Measurements from ENCODE around the gene PAPOLB.
"Not testable (repeated sequence)": the region's sequence is repeated elsewhere in the genome, so short reads cannot be mapped to it uniquely, and the experiment has no call there.

The PAPOLB gene
- total RNA-seq = 0 to 1.2 (median 0) reads per million in 17 experiments

DNA sequence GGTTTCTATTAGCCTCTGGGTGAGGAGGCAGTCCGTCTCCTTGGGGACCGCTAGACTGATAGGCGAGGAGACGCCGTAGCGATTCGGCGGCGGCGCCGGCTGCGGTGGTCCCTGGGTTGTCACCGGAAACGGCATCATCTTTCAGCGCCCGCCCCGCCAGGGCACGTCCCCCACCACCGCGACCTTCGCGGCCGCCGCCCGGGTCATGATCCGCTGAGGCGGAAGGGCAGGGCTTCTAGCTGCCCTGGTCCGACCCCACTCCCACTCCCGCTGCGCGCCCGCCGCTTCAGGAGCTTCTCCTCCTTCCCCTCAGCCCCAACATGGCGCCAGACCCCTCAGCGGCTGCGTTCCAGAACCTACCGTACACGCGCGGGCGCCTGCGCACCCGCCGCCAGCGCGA lies at the start of gene PAPOLB:
Gene PAPOLB, minus strand, starts transcription at position 358 of the 400 bp plus-strand sequence. Its CDS starts 220 bp downstream, at position 138.
- peak in 2 of 4 experiments; percentile 4 to 5 for DNase-seq

DNA sequence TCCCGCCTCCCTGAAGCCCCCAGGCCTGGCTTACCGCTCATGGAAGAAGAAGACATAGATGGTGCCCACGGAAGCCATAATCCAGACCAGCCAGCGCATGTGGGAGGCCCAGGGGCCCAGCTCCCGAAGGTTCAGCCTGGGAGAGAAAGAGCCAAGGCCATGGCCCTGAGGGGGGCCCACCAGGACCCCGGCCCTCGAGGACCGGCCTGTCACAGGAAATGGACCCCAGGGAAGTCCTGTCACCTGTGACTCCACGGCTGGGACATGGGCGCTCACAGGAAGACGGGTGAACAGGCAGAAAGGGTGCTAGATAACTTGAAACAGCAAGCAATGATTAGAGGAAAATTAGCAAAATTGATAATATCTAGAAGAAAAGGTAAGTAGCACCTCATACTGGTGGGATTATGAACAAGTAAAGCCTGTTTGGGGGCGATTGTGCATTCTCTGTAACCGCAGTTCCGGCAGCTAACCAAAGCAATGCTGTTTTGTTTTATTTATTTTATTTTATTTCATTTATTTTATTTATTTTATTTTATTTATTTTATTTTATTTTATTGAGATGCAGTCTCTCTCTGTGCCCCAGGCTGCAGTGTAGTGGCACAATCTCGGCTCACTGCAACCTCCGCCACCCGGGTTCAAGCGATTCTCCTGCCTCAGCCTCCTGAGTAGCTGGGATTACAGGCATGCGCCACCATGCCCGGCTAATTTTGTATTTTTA lies 49.4 kb upstream of the PAPOLB start:
- no peak for DNase-seq

- DNase-seq = no peak
Measured at GRCh38 chr7:4906682-4907081, 44.9 kb upstream of the PAPOLB start.

DNA sequence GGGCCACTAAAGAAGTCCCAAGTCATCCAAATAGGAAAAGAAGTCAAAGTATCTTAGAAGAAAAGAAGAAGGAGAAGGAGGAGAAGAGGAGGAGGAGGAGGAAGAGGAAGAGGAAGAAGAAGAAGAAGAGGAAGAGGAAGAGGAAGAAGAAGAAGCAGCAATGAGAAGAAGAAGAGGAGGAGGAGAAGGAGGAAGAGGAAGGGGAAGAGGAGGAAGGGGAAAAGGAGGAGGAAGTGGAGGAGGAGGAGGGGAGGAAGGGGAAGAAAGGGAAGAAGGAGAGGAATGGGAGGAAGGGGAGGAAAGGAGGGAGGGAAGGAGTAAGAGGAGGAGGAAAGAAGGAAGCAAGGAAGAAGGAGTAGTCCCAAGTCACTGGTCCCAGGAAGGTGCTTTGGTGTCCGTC lies 43.3 kb upstream of the PAPOLB start:
- DNase-seq = no peak

GRCh38 chr7:4904346-4904745 lies 42.5 kb upstream of the PAPOLB start:
- no peak for DNase-seq

GRCh38 chr7:4895766-4896165 lies 33.9 kb upstream of the PAPOLB start:
- no peak for DNase-seq

DNA sequence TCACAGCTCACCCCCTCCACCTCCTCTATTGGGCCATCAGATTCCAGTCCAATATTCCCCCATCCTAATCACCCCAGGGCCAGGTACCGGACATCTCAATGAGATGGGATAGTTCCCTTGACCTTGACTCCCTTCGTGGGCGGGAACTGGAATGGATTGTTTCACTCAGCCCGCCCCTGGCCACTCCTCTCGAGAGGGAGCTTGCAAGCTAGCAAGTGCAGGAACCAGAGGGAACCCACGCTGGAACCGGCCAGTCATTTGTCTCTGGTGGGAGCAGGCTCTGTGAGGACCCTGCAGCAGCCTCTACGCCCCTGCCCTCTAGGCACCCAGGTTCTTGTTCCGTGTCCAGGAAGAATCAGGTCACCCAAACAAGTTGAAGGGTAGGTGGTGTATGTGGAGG lies 32.7 kb upstream of the PAPOLB start:
- DNase-seq = no peak

DNA sequence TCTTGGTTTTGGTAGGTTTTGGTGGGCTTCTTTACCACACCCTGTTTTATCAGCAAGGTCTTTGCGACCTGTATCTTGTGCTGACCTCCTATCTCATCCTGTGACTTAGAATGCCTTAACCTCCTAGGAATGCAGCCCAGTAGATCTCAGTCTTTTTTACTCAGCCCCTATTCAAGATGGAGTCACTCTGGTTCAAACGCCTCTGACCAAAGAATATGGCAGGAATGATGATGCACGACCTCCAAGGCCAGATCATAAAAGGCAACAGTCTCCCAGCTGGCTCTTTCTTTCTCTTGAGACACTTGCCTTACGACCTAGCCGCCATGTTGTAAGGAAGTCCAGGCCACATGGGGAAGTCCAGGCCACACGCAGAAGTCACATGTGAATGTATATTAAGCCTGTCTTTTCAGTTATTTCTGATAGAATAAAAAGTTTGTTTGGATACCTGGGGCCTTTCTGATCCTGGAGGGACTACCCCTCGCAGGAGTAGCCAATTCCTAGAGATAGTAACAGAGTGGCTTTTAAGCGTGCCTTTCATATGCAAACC lies 32.2 kb upstream of the PAPOLB start:
- DNase-seq = no peak

- DNase-seq = not testable (repeated sequence)
Measured at GRCh38 chr7:4893188-4893587, 31.4 kb upstream of the PAPOLB start.

- DNase-seq = not testable (repeated sequence)
Measured at GRCh38 chr7:4891522-4891921, 29.7 kb upstream of the PAPOLB start.

DNA sequence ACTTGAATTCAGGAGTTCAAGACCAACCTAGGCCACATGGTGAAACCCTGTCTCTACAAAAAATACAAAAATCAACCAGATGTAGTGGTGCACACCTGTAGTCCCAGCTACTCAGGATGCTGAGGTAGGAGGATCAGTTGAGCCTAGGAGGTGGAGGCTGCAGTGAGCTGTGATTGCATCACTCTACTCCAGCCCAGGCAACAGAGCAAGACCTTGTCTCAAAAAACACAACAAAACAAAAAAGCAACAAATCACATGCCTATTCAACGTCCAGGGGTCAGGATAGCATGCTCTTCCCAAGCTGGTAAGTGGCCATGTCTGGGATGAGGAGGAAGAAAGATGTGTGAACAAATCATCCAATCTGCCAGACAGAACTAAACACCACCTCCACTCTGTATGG lies 27.9 kb upstream of the PAPOLB start:
- no peak for DNase-seq

- DNase-seq = no peak
Measured at GRCh38 chr7:4888161-4888560, 26.3 kb upstream of the PAPOLB start.

- no peak for DNase-seq
Measured at GRCh38 chr7:4886671-4887070, 24.8 kb upstream of the PAPOLB start.

GRCh38 chr7:4885317-4885807 lies 23.5 kb upstream of the PAPOLB start:
- DNase-seq = no peak

DNA sequence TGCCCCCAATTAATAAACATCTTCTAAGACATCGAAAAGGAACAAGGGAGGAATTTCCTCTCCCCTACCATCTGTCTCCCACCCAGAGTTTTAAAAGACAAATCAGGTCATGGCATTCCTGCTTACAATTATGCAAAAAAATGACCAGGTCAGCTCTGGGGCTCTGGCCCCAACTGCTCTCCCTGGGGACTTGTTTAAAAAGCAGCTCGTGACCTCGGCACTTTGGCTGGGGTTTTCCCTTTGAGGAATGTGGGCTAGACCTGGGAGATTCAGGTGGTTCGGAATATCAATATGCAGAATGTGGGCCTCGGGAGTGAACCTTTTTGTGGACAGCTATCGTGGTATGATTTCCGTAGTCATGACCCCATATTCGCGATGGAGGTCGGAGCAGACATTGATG lies 22.3 kb upstream of the PAPOLB start:
- no peak for DNase-seq

- DNase-seq = peak; percentile 80 to 89 (median 82)
Measured at GRCh38 chr7:4883372-4884144, 21.7 kb upstream of the PAPOLB start, which contains the start of gene RADIL. Gene RADIL (minus strand): TSS chr7:4883716. CDS start chr7:4878139, 5,577 bp downstream.

- DNase-seq = no peak
Measured at GRCh38 chr7:4883033-4883371, 21.2 kb upstream of the PAPOLB start.

DNA sequence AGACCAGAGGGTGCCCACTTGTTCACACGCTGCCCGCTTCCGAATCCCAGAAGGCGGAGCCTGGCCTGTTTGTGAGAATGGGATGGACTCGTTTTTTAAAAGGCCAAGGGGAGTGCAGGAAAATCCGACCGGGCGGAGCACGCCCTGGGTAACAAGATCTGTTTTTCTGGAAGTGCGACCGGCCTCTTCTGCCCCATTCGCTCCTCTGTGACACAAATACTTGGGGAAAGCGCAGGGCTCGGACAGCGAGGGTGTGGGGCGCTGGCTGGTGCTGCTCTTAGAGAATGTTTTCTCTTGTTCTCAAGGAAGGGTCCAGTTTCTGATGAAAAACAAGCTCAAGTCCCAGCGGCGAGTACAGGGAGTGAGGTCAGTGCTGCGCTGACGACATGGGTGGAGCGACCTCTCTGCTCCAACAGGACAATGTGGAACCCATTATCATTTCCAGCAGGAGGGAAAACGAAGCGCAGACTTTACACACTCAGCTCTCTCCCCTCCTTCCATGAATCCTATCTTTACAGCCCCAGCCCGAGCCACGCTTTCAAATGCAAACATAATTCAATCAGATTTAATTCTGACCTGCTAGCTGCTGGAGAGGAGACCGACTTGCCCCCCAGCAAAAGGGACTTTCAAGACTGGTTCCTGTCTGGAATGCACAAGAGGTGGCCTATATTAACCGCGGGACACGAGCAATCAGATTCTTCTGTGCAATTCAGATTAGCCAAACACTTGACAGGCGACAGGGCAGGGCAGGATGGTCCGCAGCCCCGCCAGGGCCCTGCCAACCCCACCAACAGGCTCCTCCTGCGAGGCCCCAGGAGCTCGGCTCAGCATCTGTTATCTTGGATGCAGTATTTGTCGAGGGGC lies 20.6 kb upstream of the PAPOLB start:
- peak in 2 of 4 experiments; percentile 5 to 8 for DNase-seq

- DNase-seq = no peak
Measured at GRCh38 chr7:4880218-4880617, 18.4 kb upstream of the PAPOLB start.

GRCh38 chr7:4879396-4880081 lies 17.7 kb upstream of the PAPOLB start:
- no peak for DNase-seq

All from suppressor macrophage (primary cell).